GM21825 (cell line): ENCODE measurements around the gene PFDN1.
"Not testable (repeated sequence)": the region's sequence is repeated elsewhere in the genome, so short reads cannot be mapped to it uniquely, and the experiment has no call there.

Experiments
- ATAC-seq: cut with Tn5 transposase; IDR thresholded peaks from one replicate; pipeline ENCODE4 v1.9.1; 2021; ENCODE audit warnings: mild to moderate bottlenecking, moderate library complexity; ENCODE audit not compliant: unreplicated experiment

The PFDN1 gene

DNA sequence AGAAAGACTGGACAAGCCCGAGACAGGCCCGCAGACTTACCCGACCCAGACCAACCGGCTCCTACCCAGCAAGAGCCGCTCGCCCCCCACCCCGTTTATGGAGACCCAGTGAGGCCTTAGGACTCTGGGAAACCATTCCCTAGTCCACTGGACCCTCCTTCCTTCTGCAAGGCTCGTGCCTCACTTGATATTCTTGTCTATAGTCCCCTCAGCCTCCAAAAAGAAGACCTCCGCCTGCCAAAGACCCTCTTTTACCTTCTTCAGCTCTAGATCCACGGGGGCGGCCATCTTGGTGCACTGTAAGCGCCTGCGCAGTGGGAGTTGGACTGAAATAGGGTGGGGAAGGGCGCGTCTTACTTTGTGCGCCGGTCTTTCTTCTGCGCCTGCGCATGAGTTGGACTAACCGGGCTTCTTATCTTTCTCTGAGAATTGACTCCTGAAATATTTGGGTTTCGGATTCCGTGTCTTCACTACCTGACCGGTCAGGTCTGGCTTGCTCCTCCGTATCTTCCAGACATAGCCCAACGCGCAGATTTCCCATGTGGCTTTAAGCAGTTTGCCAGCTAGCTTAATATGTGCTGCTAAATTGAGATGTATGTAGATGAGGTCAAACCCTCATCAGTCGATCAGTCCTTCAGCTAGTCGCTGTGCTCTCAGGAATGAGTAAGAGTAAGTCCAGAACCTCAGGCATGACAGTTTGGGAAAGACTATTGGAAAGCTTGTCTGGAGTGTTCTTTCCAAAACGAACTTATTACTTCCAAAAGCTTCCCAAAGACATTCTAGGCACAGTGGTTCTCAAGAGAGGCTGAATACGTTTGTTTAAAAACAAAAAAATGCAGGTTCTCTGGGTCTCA lies at the start of gene PFDN1:
PFDN1 (minus strand) TSS at position 316 of the 854 bp plus-strand sequence; CDS start at position 288, 28 bp downstream.
- peak; percentile 94 for ATAC-seq

DNA sequence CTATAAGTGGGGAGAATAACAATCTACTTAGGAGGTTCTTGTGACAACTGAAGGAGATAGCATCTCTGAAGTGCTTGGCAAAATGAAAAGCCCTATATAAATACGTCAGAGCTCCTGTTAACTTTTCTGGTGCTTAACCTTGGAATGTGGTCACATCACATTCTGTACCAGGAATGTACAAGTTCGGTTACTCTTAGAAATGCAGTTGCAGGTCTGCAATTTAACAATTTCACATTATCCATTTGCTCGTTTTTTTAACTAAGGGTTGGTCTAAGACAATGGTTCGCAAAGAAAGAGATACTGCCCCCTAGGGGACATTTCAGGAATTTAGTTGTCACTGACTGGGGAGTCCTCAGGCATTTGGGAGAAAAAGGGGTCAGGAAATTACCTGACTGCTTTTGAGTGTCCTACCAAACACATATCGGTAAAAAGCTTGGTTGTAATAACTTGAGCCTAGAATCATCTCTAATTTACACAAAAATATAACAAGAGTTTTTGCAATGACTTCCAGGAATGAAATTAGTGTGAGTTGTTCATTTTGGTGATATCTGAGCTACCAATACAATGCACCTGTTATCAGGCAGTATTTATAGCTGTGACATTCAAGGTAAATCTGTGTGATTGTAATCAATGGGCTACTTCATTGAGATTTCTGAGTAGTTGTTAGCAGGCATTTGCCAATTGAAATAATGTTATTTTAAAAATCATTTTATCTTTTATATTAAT lies 48.9 kb upstream of the PFDN1 start:
- ATAC-seq: no peak

DNA sequence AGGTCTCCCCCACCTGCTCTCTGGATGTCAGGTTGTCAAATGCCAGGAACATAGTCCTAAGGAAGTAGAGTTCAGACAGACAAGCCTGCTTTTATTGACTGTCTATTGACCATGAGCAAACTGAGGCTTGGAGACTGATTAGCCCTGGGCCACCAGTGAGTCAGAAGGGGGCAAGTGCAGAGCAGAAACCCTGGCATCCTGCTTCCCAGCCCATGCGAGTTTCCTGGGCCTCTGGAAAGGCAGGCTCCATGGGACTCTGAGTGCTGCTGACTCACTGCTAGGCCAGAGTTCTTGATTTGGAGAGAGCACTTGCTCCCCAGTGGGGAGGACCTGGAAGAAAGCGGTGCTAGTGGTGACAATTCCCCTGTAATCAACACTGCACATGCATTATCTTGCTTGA lies 46.3 kb upstream of the PFDN1 start:
- no peak for ATAC-seq

DNA sequence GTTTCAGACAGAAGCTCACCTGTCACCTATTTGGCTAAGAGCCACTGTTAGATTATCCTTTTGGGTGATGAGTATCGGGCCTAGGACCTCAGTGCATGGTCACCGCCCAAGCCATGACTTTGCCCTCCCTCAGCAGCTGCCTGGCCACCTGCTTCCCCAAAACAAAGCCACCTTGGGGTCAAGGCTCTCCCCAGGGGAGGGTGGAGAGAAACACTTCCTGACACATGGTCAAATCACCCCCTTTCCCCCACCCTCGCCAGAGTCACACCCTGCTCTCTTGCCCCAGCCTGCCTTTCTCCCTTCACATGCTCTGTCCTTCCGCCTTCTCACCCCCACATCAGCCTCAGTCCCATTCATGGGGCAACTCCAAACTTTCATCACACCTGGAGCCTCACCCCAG lies 45.2 kb upstream of the PFDN1 start:
- ATAC-seq: no peak

- no peak for ATAC-seq
These were observed 44.5 kb upstream of the PFDN1 start for GRCh38 chr5:140347360-140347759.

GRCh38 chr5:140346348-140347221 lies 43.7 kb upstream of the PFDN1 start, which contains the start of gene HBEGF:
Gene HBEGF (minus strand): TSS chr5:140346603. CDS start chr5:140346328, 275 bp downstream.
- peak; percentile 50 for ATAC-seq

- peak; percentile 25 for ATAC-seq
These were observed 43.0 kb upstream of the PFDN1 start for GRCh38 chr5:140345919-140346347.

DNA sequence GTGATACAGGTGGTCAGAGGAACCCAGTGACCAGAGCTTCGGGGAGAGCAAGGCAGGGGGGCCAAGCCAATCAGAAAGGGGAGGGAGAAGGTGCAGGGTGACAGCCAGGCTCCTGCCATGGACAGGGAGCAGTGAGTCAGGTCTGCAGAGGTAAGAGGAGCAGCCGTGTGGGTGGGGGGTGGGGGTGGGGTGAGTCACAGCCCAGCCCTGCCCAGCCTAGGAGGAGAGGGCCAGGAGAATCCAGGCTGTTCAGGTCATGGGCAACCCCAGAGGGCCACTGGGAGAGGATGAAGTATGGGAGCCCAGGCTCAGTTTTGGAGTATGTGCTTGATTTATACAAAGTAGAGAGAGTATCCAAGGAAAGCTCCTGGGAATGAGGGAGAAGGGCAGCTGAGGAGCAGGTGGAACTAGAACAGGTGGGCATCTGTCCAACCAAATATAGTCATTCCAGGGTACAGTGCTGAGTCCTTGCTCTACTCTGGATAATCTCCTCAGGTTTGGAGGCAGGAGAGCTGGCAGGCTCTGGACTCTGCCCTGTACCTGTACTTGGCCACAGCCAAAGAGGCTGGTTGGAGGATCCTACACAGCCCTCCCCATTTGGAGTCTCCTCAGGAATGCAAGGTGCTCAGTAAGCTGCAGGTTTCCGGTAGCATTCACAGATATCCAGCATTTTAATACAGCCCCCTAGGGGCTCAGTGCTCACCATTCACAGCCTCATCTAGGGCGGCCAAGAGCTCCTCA lies 42.0 kb upstream of the PFDN1 start:
- ATAC-seq: no peak

- not testable (repeated sequence) for ATAC-seq
These were observed 40.9 kb upstream of the PFDN1 start for GRCh38 chr5:140343849-140344248.

DNA sequence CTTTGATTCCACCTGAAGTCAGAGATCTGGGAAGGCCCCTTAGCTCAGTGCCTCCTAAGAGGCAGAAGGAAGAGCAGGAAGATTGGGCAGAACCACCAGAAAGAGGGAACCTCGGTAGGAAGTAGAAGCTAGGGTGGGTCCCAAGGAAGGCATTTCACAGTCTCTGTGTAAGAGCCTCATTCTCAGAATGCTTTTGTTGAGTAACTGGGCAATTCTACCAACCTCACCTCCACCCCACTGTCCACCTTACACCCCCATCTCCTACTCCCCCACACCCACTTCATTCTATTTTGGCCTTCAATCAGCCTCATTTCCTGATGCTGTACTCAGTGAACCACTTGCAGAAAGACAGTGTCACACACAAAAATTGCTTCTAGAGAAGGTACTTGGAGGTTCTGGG lies 40.0 kb upstream of the PFDN1 start:
- ATAC-seq: no peak

DNA sequence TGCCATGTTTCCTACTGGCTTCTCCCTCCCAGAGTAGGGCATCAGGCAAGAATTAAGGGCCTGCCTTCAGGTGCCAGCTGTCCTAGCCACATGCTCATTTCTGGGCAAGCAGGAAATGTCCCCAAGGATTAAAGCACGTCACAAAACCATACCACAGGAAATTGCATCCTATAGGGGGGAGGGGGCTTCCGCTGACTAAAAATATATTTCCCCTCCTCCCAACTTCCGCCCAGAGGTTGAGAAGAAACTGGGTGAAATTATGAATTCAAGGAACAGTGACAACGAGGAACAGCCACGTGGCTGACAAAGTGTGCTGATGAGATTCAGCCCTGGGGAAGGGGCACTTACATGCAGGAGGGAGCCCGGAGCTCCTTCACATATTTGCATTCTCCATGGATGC lies 39.4 kb upstream of the PFDN1 start:
- peak; percentile 31 for ATAC-seq

GRCh38 chr5:140341591-140341990 lies 38.7 kb upstream of the PFDN1 start:
- ATAC-seq: no peak

DNA sequence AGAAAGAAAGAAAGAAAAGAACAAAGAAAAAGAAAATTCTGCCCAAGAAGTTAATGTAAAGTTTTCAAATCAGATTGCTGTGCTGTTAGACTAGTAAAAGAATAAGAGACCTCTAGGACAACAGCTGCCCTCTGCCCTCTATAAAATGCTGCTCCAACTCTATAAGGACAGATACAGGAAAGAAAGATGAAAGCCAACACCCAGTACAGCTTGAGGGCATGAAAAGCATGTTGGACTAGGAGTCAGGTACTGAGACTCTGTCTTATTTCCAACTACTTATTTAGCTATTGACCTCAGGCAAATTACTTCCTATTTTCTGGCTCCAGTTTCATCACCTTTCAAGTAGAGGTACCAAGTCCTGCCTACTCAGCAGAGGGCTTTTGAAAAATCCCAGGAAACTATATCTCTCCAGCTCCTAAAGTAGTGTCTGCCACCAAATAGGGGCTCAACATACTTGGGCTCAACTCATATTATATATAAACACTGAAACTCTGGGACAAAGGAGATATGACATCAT lies 37.8 kb upstream of the PFDN1 start:
- no peak for ATAC-seq

DNA sequence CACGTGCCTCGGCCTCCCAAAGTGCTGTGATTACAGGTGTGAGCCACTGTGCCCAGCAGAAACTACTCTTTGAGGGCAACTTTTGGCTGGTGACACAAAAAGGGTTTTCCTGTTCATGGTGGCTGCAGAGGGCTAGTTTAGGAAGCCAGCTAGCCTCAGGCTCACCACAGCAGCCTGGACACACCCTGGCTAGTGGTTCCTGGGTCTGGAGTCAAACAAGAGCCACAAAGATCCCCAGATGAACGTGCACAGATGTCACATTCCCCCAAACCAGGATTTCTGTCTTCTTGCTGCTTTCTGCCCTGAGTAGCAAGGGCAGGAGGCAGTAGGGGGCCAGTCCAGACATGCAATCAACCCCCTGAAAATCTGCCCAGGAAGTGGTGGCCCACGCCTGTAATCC lies 36.7 kb upstream of the PFDN1 start:
- ATAC-seq: no peak

- no peak for ATAC-seq
These were observed 36.0 kb upstream of the PFDN1 start for GRCh38 chr5:140338908-140339307.

DNA sequence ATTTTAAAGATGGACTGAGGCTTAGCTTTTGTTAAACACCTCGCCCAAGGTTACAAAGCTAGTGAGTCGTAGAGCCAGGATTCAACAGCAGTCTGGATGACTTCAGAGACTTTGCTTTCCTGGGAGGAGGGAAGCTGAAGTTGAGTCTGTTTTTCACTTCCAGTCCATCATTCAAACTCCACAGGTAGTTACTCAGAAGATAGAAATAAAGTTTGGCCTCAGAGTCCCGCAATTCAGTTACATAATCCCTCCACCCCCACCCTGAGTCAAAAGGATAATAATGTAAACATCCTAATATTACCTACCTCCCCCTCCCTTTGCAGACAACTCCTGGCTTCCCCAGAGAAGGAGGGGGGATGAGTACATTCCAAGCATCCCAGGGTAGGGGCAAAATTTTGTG lies 35.4 kb upstream of the PFDN1 start:
- no peak for ATAC-seq

- no peak for ATAC-seq
These were observed 35.0 kb upstream of the PFDN1 start for GRCh38 chr5:140337880-140338279.

- ATAC-seq: no peak
These were observed 33.5 kb upstream of the PFDN1 start for GRCh38 chr5:140336388-140336787.

DNA sequence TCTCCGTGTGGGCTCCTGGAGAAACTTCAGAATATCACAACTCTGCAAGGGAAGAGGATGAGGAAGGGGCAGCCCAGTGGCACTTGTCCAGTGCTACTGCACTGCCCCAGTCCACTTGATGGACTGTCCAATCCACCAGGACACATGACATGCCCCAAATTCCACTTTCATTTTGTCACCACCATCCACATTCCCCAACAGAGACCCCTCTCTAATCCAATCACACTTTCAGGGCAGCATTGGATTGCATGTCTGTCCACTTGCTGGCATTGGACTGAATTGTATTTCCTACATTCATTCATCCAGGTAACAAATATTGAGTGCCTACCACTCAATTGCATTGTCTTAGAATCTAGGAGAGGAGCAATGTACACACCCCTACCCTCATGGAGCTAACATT lies 28.7 kb upstream of the PFDN1 start:
- ATAC-seq: no peak
